Stimulated activated CD4-positive, alpha-beta T cell treated with anti-CD3 and anti-CD28 coated beads, Interleukin-15, amount 100 ng/mL, for 24 hours (primary cell): Measurements from ENCODE around the gene C11orf42.

ENCODE experiments used
- DNase-seq: peaks from one replicate; pipeline ENCODE4 v3.0.0-alpha.2; 2020

The C11orf42 gene

GRCh38 chr11:6205366-6205765, at the start of gene C11orf42:
Gene C11orf42 (plus strand): TSS chr11:6205557. CDS start chr11:6205616, 59 bp downstream.
- DNase-seq = no peak

- DNase-seq = no peak
Measured at GRCh38 chr11:6156628-6157359, 48.6 kb upstream of the C11orf42 start.

GRCh38 chr11:6170226-6170625, 35.1 kb upstream of the C11orf42 start, which contains the start of gene OR52B2:
Gene OR52B2 (minus strand): TSS chr11:6170326. CDS start chr11:6170326, 0 bp downstream.
- DNase-seq = no peak

GRCh38 chr11:6175440-6175839, 29.9 kb upstream of the C11orf42 start:
- no peak for DNase-seq

GRCh38 chr11:6191742-6192141, 13.6 kb upstream of the C11orf42 start:
- DNase-seq = no peak

- DNase-seq = no peak
Measured at GRCh38 chr11:6194065-6194581, 11.2 kb upstream of the C11orf42 start.

GRCh38 chr11:6196396-6196795, 9.0 kb upstream of the C11orf42 start:
- DNase-seq = no peak

GRCh38 chr11:6197466-6198200, 7.7 kb upstream of the C11orf42 start:
- DNase-seq = no peak

GRCh38 chr11:6199174-6199810, 6.1 kb upstream of the C11orf42 start, which contains the start of gene OR52W1:
Gene OR52W1 (plus strand): TSS chr11:6199224. CDS start chr11:6199224, 0 bp downstream.
- no peak for DNase-seq

- DNase-seq = no peak
Measured at GRCh38 chr11:6200975-6201374, 4.4 kb upstream of the C11orf42 start.

- DNase-seq = no peak
Measured at GRCh38 chr11:6201481-6201880, 3.9 kb upstream of the C11orf42 start.

GRCh38 chr11:6202041-6202440, 3.3 kb upstream of the C11orf42 start:
- no peak for DNase-seq

- peak; percentile 16 for DNase-seq
Measured at GRCh38 chr11:6203327-6203726, 2.0 kb upstream of the C11orf42 start.

- DNase-seq = no peak
Measured at GRCh38 chr11:6204706-6205105, 651 bp upstream of the C11orf42 start.

- no peak for DNase-seq
Measured at GRCh38 chr11:6206456-6207180, 1.3 kb downstream of the C11orf42 start.

- DNase-seq = no peak
Measured at GRCh38 chr11:6209801-6210200, 4.4 kb downstream of the C11orf42 start.

GRCh38 chr11:6210274-6210955, 5.1 kb downstream of the C11orf42 start:
- no peak for DNase-seq

- no peak for DNase-seq
Measured at GRCh38 chr11:6214530-6214929, 9.2 kb downstream of the C11orf42 start.

GRCh38 chr11:6216501-6216900, 11.1 kb downstream of the C11orf42 start:
- no peak for DNase-seq

GRCh38 chr11:6217722-6218121, 12.4 kb downstream of the C11orf42 start:
- no peak for DNase-seq

- no peak for DNase-seq
Measured at GRCh38 chr11:6219359-6219758, 14.0 kb downstream of the C11orf42 start.

GRCh38 chr11:6223854-6224253, 18.5 kb downstream of the C11orf42 start:
- DNase-seq = no peak
